ENCODE data around the gene ANKRD65. TPM values are rescaled to one million over a fixed set of nuclear protein-coding genes. Genes with fewer than 3 reads are reported as not detected.
"Not testable (repeated sequence)": the region's sequence is repeated elsewhere in the genome, so short reads cannot be mapped to it uniquely, and the experiment has no call there.

Gene ANKRD65
- total RNA-seq, 1 donor from 2014 or later: 3.2 TPM

GRCh38 chr1:1452882-1453281 lies 31.8 kb upstream of the ANKRD65 start:
- H3K4me3 ChIP-seq: no peak overlapping the region
- TF ChIP-seq POLR2AphosphoS5 (IDR thresholded peaks at IDR 0.05; ENCODE audit: insufficient read depth in 1 of 2, low read depth in 1 of 2): no peak
- TF ChIP-seq POLR2A (IDR thresholded peaks at IDR 0.05): no peak
- TF ChIP-seq, protein P1, sequence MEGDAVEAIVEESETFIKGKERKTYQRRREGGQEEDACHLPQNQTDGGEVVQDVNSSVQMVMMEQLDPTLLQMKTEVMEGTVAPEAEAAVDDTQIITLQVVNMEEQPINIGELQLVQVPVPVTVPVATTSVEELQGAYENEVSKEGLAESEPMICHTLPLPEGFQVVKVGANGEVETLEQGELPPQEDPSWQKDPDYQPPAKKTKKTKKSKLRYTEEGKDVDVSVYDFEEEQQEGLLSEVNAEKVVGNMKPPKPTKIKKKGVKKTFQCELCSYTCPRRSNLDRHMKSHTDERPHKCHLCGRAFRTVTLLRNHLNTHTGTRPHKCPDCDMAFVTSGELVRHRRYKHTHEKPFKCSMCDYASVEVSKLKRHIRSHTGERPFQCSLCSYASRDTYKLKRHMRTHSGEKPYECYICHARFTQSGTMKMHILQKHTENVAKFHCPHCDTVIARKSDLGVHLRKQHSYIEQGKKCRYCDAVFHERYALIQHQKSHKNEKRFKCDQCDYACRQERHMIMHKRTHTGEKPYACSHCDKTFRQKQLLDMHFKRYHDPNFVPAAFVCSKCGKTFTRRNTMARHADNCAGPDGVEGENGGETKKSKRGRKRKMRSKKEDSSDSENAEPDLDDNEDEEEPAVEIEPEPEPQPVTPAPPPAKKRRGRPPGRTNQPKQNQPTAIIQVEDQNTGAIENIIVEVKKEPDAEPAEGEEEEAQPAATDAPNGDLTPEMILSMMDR (IDR thresholded peaks at IDR 0.05): no peak
- no peaks in the 10 kb centered on the region for H3K4me1 ChIP-seq
- no peaks in the 10 kb centered on the region for H3K27me3 ChIP-seq
- no peak for DNase-seq (ENCODE audit: extremely low spot score in 2 of 2)
- H3K9me3 ChIP-seq: no peaks in the 10 kb centered on the region
- no peak overlapping the region for H3K27ac ChIP-seq
- H3K36me3 ChIP-seq: no peaks in the 10 kb centered on the region
- intact Hi-C loops (cut with DNase I): no loop called here

GRCh38 chr1:1452365-1452739 lies 31.3 kb upstream of the ANKRD65 start:
- DNase-seq (ENCODE audit: extremely low spot score in 2 of 2); H3K9me3 ChIP-seq; H3K27ac ChIP-seq; H3K4me1 ChIP-seq; H3K4me3 ChIP-seq; intact Hi-C loops (cut with DNase I); H3K27me3 ChIP-seq; H3K36me3 ChIP-seq: not testable (repeated sequence)

DNA sequence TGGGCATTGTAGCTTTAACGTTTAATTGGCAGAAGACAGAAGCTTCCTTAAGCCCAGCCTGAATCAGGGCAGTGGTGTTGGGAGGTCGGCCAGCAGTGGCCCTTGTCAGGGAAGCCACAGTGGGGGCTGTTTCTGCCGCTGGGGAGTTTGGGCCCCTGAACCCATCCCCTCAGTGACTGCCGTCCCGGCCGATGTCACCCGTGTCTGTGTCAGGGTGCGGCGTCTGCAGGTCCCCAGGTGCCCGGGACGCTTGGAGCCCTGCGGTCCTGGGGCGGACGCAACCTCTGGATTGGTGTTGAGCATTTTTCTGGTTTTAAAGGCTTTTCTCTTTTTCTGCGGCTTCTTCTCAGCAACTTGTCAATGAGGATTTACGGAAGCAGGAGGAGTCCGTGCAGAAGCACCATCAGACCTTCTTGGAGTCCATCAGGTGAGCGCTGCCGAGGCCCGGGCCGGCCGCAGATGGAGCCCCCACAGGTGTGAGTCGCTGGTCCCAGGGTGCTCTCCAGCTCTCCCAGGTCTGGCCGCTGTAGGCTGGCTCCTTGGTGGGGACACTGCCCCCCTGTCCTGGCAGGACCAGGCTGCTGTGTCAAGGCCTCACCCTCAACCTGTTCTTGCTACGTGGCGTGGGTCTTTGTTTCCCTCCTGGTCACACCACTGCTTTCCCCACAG lies 30.8 kb upstream of the ANKRD65 start:
- Histone ChIP-seq H3K27ac (no peak overlapping the region), H3K36me3 (no peaks in the 10 kb centered on the region), H3K9me3 (no peaks in the 10 kb centered on the region), H3K4me3 (no peak overlapping the region), H3K4me1 (no peaks in the 10 kb centered on the region), H3K27me3 (no peaks in the 10 kb centered on the region)
- DNase-seq (ENCODE audit: extremely low spot score in 2 of 2): no peak
- intact Hi-C loops (cut with DNase I): no loop called here
- TF ChIP-seq POLR2A (IDR thresholded peaks at IDR 0.05): no peak
- TF ChIP-seq POLR2AphosphoS5 (IDR thresholded peaks at IDR 0.05; ENCODE audit: insufficient read depth in 1 of 2, low read depth in 1 of 2): no peak
- TF ChIP-seq, protein P1 (IDR thresholded peaks at IDR 0.05): no peak

- H3K27ac ChIP-seq; intact Hi-C loops (cut with DNase I); DNase-seq (ENCODE audit: extremely low spot score in 2 of 2): not testable (repeated sequence)
Observed at GRCh38 chr1:1450616-1451015, 29.5 kb upstream of the ANKRD65 start.

GRCh38 chr1:1449099-1449739 lies 28.1 kb upstream of the ANKRD65 start, which contains the start of gene ATAD3C:
TSS of gene ATAD3C (plus strand) at chr1:1449689. CDS start at chr1:1450684, 995 bp downstream.
- H3K36me3 ChIP-seq: no peaks in the 10 kb centered on the region
- no peaks in the 10 kb centered on the region for H3K4me1 ChIP-seq
- intact Hi-C loops (cut with DNase I): no loop called here
- TF ChIP-seq POLR2A (IDR thresholded peaks at IDR 0.05) (no peak), POLR2AphosphoS5 (IDR thresholded peaks at IDR 0.05; ENCODE audit: insufficient read depth in 1 of 2, low read depth in 1 of 2) (no peak)
- TF ChIP-seq, protein P1 (IDR thresholded peaks at IDR 0.05): no peak
- H3K4me3 ChIP-seq: no peak within 1 kb of the TSS
- DNase-seq (ENCODE audit: extremely low spot score in 2 of 2): no peak
- H3K27me3 ChIP-seq: no peaks in the 10 kb centered on the region
- H3K9me3 ChIP-seq: no peaks in the 10 kb centered on the region
- H3K27ac ChIP-seq: no peak within 1 kb of the TSS

More at GRCh38 chr1:1450616-1451015, 29.5 kb upstream of the ANKRD65 start:
- not testable (repeated sequence) for H3K4me1 ChIP-seq, H3K27me3 ChIP-seq, H3K36me3 ChIP-seq, H3K9me3 ChIP-seq, H3K4me3 ChIP-seq

DNA sequence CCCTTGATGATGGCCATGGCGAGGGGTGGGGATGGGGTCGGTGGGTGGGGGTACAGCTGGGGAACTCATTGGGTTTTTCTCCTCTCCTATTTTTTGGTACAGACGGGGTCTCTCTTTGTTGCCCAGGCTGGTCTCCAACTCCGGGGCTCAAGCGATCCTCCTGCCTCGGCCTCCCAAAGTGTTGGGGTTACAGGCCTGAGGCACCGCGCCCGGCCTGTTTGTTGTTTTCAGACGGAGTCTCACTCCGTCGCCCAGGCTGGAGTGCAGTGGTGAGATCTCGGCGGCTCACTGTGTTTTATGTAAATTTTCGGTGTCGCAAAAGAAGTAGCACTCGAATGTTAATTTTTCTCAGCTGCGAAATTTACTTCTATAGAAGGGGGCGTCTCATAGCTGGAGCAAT lies 25.6 kb upstream of the ANKRD65 start:
- H3K27me3 ChIP-seq; H3K27ac ChIP-seq; H3K4me3 ChIP-seq; H3K36me3 ChIP-seq; H3K4me1 ChIP-seq; intact Hi-C loops (cut with DNase I); H3K9me3 ChIP-seq; DNase-seq (ENCODE audit: extremely low spot score in 2 of 2): not testable (repeated sequence)
